Measurements from ENCODE around the gene RUNDC1.

Gene RUNDC1

DNA sequence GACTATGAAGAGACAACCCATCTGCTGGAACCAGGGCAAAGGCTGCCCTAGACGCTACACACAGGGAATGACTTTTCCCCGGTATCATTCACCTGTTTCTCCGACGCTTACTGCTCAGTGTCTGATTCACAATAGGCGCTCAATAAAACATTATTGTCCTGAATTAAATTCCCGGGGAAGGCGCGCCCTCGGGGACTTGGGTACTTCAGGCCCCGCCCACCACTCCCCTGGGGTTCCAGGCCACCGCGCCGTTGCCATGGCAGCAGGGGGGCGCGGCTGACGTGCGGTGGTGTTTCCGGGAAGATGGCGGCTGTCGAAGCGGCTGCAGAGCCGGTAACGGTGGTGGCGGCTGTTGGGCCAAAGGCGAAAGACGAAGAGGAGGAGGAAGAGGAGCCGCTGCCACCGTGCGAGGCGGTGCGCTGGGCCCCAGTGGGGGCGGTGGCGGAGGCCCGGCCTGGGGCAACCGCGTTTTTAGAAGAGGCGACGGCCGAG lies at the start of gene RUNDC1:
RUNDC1 (plus strand) TSS at position 292 of the 492 bp plus-strand sequence; CDS start at position 304, 12 bp downstream.
- peaks cover 8% of the 10 kb centered on the region for H3K36me3 ChIP-seq (ENCODE audit: control insufficient read depth, insufficient read depth, low read length)
- H3K4me3 ChIP-seq (ENCODE audit: low read depth, low read length) = peak within 1 kb of the TSS; percentile 94
- H3K9ac ChIP-seq (ENCODE audit: low read length) = peak within 1 kb of the TSS; percentile 96
- H3K27ac ChIP-seq (ENCODE audit: low read depth, low read length) = peak within 1 kb of the TSS; percentile 90; the same call in 1 of the 2 replicates
- H3K4me1 ChIP-seq (ENCODE audit: control insufficient read depth, insufficient read depth, low read length) = peaks cover 14% of the 10 kb centered on the region
- no peaks in the 10 kb centered on the region for H3K27me3 ChIP-seq (ENCODE audit: control insufficient read depth, insufficient read depth, low read length)
- no peaks in the 10 kb centered on the region for H3K9me3 ChIP-seq (ENCODE audit: control insufficient read depth, insufficient read depth, low read depth, low read length)

GRCh38 chr17:42937712-42938596 lies 42.4 kb upstream of the RUNDC1 start:
- Histone ChIP-seq H3K27me3 (ENCODE audit: control insufficient read depth, insufficient read depth, low read length) (no peaks in the 10 kb centered on the region), H3K4me3 (ENCODE audit: low read depth, low read length) (no peak overlapping the region), H3K4me1 (ENCODE audit: control insufficient read depth, insufficient read depth, low read length) (no peaks in the 10 kb centered on the region), H3K36me3 (ENCODE audit: control insufficient read depth, insufficient read depth, low read length) (no peaks in the 10 kb centered on the region), H3K27ac (ENCODE audit: low read depth, low read length) (no peak overlapping the region), H3K9ac (ENCODE audit: low read length) (no peak overlapping the region), H3K9me3 (ENCODE audit: control insufficient read depth, insufficient read depth, low read depth, low read length) (no peaks in the 10 kb centered on the region; the same call in 1 of the 2 replicates)

GRCh38 chr17:42944211-42944610 lies 36.2 kb upstream of the RUNDC1 start:
- H3K9me3 ChIP-seq (ENCODE audit: control insufficient read depth, insufficient read depth, low read depth, low read length) = no peaks in the 10 kb centered on the region; the same call in 1 of the 2 replicates
- H3K27ac ChIP-seq (ENCODE audit: low read depth, low read length) = no peak overlapping the region
- no peak overlapping the region for H3K4me3 ChIP-seq (ENCODE audit: low read depth, low read length)
- no peaks in the 10 kb centered on the region for H3K27me3 ChIP-seq (ENCODE audit: control insufficient read depth, insufficient read depth, low read length)
- no peaks in the 10 kb centered on the region for H3K4me1 ChIP-seq (ENCODE audit: control insufficient read depth, insufficient read depth, low read length)
- peaks cover 4% of the 10 kb centered on the region for H3K36me3 ChIP-seq (ENCODE audit: control insufficient read depth, insufficient read depth, low read length)
- no peak overlapping the region for H3K9ac ChIP-seq (ENCODE audit: low read length)

- H3K36me3 ChIP-seq (ENCODE audit: control insufficient read depth, insufficient read depth, low read length) = peaks cover 28% of the 10 kb centered on the region
- H3K27me3 ChIP-seq (ENCODE audit: control insufficient read depth, insufficient read depth, low read length) = no peaks in the 10 kb centered on the region
- no peaks in the 10 kb centered on the region for H3K9me3 ChIP-seq (ENCODE audit: control insufficient read depth, insufficient read depth, low read depth, low read length)
- no peak overlapping the region for H3K9ac ChIP-seq (ENCODE audit: low read length)
- H3K4me3 ChIP-seq (ENCODE audit: low read depth, low read length) = no peak overlapping the region
- no peak overlapping the region for H3K27ac ChIP-seq (ENCODE audit: low read depth, low read length)
- H3K4me1 ChIP-seq (ENCODE audit: control insufficient read depth, insufficient read depth, low read length) = no peaks in the 10 kb centered on the region
These were observed 33.6 kb upstream of the RUNDC1 start for GRCh38 chr17:42946812-42947211.

DNA sequence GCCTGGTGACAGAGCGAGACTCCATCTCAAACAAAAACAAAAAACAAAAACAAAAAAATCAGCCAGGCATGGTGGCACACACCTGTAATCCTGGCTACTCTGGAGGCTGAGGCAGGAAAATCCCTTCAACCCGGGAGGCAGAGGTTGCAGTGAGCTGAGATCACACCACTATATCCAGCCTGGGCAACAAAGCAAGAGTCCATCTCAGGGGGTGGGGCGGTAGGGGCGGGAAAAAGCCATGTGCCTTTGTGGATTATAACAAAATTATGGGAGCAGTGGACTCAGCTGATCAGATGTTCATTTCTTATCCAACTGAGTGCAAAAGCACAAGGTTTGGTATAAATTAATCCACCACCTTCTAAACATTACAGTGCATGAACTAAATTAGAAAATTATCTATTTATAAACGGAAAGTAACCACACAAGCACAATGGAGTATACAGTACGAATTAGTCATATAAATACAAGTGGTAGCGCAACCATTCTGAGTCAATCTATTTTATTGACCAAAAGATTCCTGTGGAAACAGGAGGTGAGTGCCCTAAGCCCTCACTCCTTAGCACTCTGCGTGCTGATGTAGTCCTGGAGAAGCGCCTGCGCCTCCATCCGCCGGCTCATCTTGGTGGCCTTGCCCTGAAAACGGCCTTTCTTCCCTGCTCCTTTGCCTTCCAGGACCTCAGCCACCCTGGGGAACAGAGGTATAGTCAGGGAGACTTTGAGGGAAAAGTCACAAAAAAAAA lies 30.2 kb upstream of the RUNDC1 start:
- Histone ChIP-seq H3K4me1 (ENCODE audit: control insufficient read depth, insufficient read depth, low read length) (no peaks in the 10 kb centered on the region), H3K27me3 (ENCODE audit: control insufficient read depth, insufficient read depth, low read length) (no peaks in the 10 kb centered on the region), H3K4me3 (ENCODE audit: low read depth, low read length) (no peak overlapping the region), H3K9me3 (ENCODE audit: control insufficient read depth, insufficient read depth, low read depth, low read length) (no peaks in the 10 kb centered on the region), H3K27ac (ENCODE audit: low read depth, low read length) (no peak overlapping the region), H3K36me3 (ENCODE audit: control insufficient read depth, insufficient read depth, low read length) (peaks cover 57% of the 10 kb centered on the region), H3K9ac (ENCODE audit: low read length) (no peak overlapping the region)

GRCh38 chr17:42953669-42954068 lies 26.7 kb upstream of the RUNDC1 start:
- H3K9ac ChIP-seq (ENCODE audit: low read length) = no peak overlapping the region
- no peaks in the 10 kb centered on the region for H3K4me1 ChIP-seq (ENCODE audit: control insufficient read depth, insufficient read depth, low read length)
- H3K27me3 ChIP-seq (ENCODE audit: control insufficient read depth, insufficient read depth, low read length) = no peaks in the 10 kb centered on the region
- H3K9me3 ChIP-seq (ENCODE audit: control insufficient read depth, insufficient read depth, low read depth, low read length) = no peaks in the 10 kb centered on the region
- H3K36me3 ChIP-seq (ENCODE audit: control insufficient read depth, insufficient read depth, low read length) = peaks cover 83% of the 10 kb centered on the region
- H3K4me3 ChIP-seq (ENCODE audit: low read depth, low read length) = no peak overlapping the region
- no peak overlapping the region for H3K27ac ChIP-seq (ENCODE audit: low read depth, low read length)

- Histone ChIP-seq H3K9me3 (ENCODE audit: control insufficient read depth, insufficient read depth, low read depth, low read length) (no peaks in the 10 kb centered on the region), H3K4me1 (ENCODE audit: control insufficient read depth, insufficient read depth, low read length) (no peaks in the 10 kb centered on the region; the same call in 1 of the 2 replicates), H3K27ac (ENCODE audit: low read depth, low read length) (peak within 1 kb of the TSS; percentile 64; the same call in 1 of the 2 replicates), H3K4me3 (ENCODE audit: low read depth, low read length) (peak within 1 kb of the TSS; percentile 89), H3K36me3 (ENCODE audit: control insufficient read depth, insufficient read depth, low read length) (peaks cover 33% of the 10 kb centered on the region), H3K27me3 (ENCODE audit: control insufficient read depth, insufficient read depth, low read length) (no peaks in the 10 kb centered on the region), H3K9ac (ENCODE audit: low read length) (peak within 1 kb of the TSS; percentile 86)
These were observed 16.0 kb upstream of the RUNDC1 start, which contains the start of gene AARSD1 for GRCh38 chr17:42964161-42964932. AARSD1 (minus strand) TSS chr17:42964454; CDS start chr17:42964440, 14 bp downstream.

DNA sequence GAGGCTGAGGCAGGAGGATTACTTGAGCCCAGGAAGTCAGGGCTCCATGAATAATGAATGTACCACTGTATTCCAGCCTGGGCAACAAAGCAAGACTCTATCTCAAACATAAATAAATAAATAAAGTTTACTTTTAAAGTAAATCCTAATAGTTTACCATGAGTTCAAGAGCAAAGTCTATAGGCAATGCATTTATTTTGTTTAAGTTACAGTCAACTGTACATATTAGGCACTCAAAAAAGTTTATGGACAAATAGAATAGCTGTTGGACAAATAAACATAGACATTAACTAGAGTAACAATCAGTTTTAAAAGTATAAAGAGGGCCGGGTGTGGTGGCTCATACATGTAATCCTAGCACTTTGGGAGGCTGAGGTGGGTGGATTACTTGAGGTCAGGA lies 12.4 kb upstream of the RUNDC1 start:
- no peaks in the 10 kb centered on the region for H3K36me3 ChIP-seq (ENCODE audit: control insufficient read depth, insufficient read depth, low read length)
- no peaks in the 10 kb centered on the region for H3K27me3 ChIP-seq (ENCODE audit: control insufficient read depth, insufficient read depth, low read length)
- H3K9me3 ChIP-seq (ENCODE audit: control insufficient read depth, insufficient read depth, low read depth, low read length) = no peaks in the 10 kb centered on the region
- H3K4me3 ChIP-seq (ENCODE audit: low read depth, low read length) = no peak overlapping the region
- H3K4me1 ChIP-seq (ENCODE audit: control insufficient read depth, insufficient read depth, low read length) = no peaks in the 10 kb centered on the region; the same call in 1 of the 2 replicates
- H3K9ac ChIP-seq (ENCODE audit: low read length) = no peak overlapping the region
- no peak overlapping the region for H3K27ac ChIP-seq (ENCODE audit: low read depth, low read length)

- H3K9ac ChIP-seq (ENCODE audit: low read length) = no peak overlapping the region
- H3K27ac ChIP-seq (ENCODE audit: low read depth, low read length) = no peak overlapping the region; the same call in 1 of the 2 replicates
- H3K4me3 ChIP-seq (ENCODE audit: low read depth, low read length) = no peak overlapping the region
These were observed 11.3 kb upstream of the RUNDC1 start for GRCh38 chr17:42969001-42969581.

GRCh38 chr17:42971589-42971988 lies 8.8 kb upstream of the RUNDC1 start:
- Histone ChIP-seq H3K4me1 (ENCODE audit: control insufficient read depth, insufficient read depth, low read length) (no peaks in the 10 kb centered on the region), H3K9me3 (ENCODE audit: control insufficient read depth, insufficient read depth, low read depth, low read length) (no peaks in the 10 kb centered on the region), H3K4me3 (ENCODE audit: low read depth, low read length) (no peak overlapping the region), H3K9ac (ENCODE audit: low read length) (no peak overlapping the region), H3K27ac (ENCODE audit: low read depth, low read length) (no peak overlapping the region), H3K27me3 (ENCODE audit: control insufficient read depth, insufficient read depth, low read length) (no peaks in the 10 kb centered on the region), H3K36me3 (ENCODE audit: control insufficient read depth, insufficient read depth, low read length) (no peaks in the 10 kb centered on the region)

More at GRCh38 chr17:42969001-42969581, 11.3 kb upstream of the RUNDC1 start:
- H3K4me1 ChIP-seq (ENCODE audit: control insufficient read depth, insufficient read depth, low read length) = no peaks in the 10 kb centered on the region
- no peaks in the 10 kb centered on the region for H3K27me3 ChIP-seq (ENCODE audit: control insufficient read depth, insufficient read depth, low read length)
- H3K9me3 ChIP-seq (ENCODE audit: control insufficient read depth, insufficient read depth, low read depth, low read length) = no peaks in the 10 kb centered on the region
- H3K36me3 ChIP-seq (ENCODE audit: control insufficient read depth, insufficient read depth, low read length) = no peaks in the 10 kb centered on the region
